Activated naive CD8-positive, alpha-beta T cell (primary cell): ENCODE data around the gene SPATA46.

ENCODE experiments used
- H3K27ac Mint-ChIP-seq: one replicate; pipeline ENCODE4 v1.8.0; 2021; ENCODE audit warnings: mixed read lengths
- H3K27me3 Mint-ChIP-seq: one replicate; pipeline ENCODE4 v1.8.0; 2021; ENCODE audit warnings: mixed read lengths
- H3K36me3 Mint-ChIP-seq: one replicate; pipeline ENCODE4 v1.8.0; 2021; ENCODE audit warnings: mixed read lengths
- H3K4me1 Mint-ChIP-seq: one replicate; pipeline ENCODE4 v1.8.0; 2021; ENCODE audit warnings: low read depth, mixed read lengths
- H3K4me3 Mint-ChIP-seq: one replicate; pipeline ENCODE4 v1.8.0; 2021; ENCODE audit warnings: mild to moderate bottlenecking, mixed read lengths
- H3K9me3 Mint-ChIP-seq: one replicate; pipeline ENCODE4 v1.8.0; 2021; ENCODE audit warnings: low read depth, mixed read lengths

Gene SPATA46

DNA sequence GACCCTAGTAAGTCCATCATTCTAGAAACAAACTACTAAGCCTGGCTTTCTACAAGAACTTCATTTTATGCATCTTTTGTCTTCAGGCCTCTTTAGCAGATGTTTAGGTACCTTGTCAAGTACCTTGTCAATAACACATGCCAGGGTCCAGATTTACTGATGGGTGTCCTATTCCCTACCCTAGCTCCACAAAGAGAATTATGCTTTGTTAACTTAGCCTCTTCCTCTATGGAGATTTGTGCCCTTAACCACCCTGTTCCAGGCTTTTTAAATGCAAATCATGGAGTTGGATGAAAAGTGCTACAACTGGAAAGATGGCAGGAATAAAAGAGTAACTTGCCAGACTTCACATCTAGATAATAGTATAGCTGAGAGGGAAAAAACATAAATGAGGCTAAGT is 42.7 kb downstream of the SPATA46 start:
- Mint-ChIP-seq H3K27me3 (peaks cover 6% of the 10 kb centered on the region), H3K27ac (no peak overlapping the region), H3K4me1 (no peaks in the 10 kb centered on the region), H3K4me3 (no peak overlapping the region), H3K36me3 (no peaks in the 10 kb centered on the region), H3K9me3 (no peaks in the 10 kb centered on the region)

DNA sequence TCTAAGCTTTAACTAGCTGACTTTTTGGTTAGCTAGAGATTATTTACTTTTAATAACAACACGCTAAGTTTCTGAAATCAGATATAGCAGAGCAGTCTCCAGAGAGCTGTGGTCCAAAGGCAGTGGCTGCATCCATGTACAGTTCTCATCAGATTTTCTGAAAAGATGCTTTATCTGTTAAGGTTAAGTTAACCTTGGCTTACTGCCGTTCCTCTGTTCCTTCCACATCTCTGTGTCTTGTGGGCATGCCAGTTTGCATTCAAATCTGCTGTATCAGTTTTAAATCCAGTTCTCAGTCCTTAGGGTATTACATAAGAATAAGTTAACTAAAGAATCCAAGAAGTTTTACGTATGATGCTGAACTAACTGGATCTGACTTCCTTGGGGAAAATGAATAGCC is 46.8 kb downstream of the SPATA46 start:
- H3K27ac Mint-ChIP-seq = no peak overlapping the region
- no peaks in the 10 kb centered on the region for H3K36me3 Mint-ChIP-seq
- H3K4me1 Mint-ChIP-seq = no peaks in the 10 kb centered on the region
- no peaks in the 10 kb centered on the region for H3K9me3 Mint-ChIP-seq
- no peaks in the 10 kb centered on the region for H3K27me3 Mint-ChIP-seq
- H3K4me3 Mint-ChIP-seq = no peak overlapping the region

GRCh38 chr1:162328512-162328911 is 48.1 kb downstream of the SPATA46 start:
- H3K36me3 Mint-ChIP-seq = no peaks in the 10 kb centered on the region
- H3K4me3 Mint-ChIP-seq = no peak overlapping the region
- no peak overlapping the region for H3K27ac Mint-ChIP-seq
- H3K9me3 Mint-ChIP-seq = no peaks in the 10 kb centered on the region
- H3K27me3 Mint-ChIP-seq = no peaks in the 10 kb centered on the region
- no peaks in the 10 kb centered on the region for H3K4me1 Mint-ChIP-seq

- Mint-ChIP-seq H3K36me3 (no peaks in the 10 kb centered on the region), H3K4me3 (no peak overlapping the region), H3K9me3 (no peaks in the 10 kb centered on the region), H3K27ac (no peak overlapping the region), H3K4me1 (no peaks in the 10 kb centered on the region), H3K27me3 (no peaks in the 10 kb centered on the region)
These were observed 48.9 kb downstream of the SPATA46 start for GRCh38 chr1:162327788-162328165.

DNA sequence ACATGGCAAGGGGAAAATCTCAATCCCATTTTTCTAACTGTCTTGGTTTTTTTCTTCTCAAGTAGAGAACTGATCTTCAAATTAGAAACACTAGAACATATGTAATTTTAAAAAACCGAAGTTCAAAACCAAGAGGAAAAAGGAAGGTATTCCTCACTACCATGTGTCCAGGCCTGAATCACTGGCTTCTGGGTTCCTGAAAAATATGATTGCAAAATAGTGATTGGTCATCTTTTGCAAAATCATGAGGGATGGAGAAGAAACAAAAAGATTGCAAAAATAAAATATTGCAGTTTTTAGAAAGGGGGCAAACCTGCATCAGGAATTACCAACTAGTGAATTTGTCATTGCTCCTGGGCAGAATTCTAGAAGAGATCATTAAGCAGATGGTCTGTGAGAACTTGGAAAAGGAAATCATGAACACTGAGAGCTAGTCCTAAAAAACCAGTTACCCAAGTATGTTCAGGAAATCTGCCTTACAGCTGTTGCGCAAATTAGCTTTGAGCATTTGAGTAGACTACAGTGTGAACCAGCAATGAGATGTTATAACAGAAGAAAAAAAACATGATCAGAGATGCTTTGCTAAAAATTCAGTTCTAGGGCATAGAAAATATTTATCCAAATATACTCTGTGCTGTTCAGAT is 49.4 kb downstream of the SPATA46 start:
- H3K9me3 Mint-ChIP-seq = no peaks in the 10 kb centered on the region
- no peak overlapping the region for H3K27ac Mint-ChIP-seq
- H3K4me3 Mint-ChIP-seq = no peak overlapping the region
- H3K27me3 Mint-ChIP-seq = no peaks in the 10 kb centered on the region
- no peaks in the 10 kb centered on the region for H3K4me1 Mint-ChIP-seq
- H3K36me3 Mint-ChIP-seq = no peaks in the 10 kb centered on the region

DNA sequence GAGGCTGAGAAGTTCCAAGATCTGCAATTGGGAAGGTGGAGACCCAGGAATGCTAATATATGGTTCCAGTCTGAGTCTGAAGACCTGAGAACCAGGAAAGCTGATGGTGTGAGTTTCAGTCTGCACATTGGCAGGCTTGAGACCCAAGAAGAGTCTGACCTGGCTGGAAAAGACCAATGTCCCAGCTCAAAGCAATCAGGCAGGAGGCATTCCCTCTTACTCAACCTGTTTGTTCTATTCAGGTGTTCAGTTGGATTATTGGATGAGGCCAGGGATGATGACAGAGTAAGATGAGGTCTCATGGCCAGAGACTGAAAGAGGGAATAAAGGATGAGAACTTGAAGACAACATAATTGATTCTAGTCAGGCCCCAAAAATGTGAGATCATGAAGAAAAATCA is 50.1 kb downstream of the SPATA46 start:
- H3K36me3 Mint-ChIP-seq = no peaks in the 10 kb centered on the region
- no peaks in the 10 kb centered on the region for H3K9me3 Mint-ChIP-seq
- H3K27me3 Mint-ChIP-seq = no peaks in the 10 kb centered on the region
- no peak overlapping the region for H3K27ac Mint-ChIP-seq
- H3K4me1 Mint-ChIP-seq = no peaks in the 10 kb centered on the region
- no peak overlapping the region for H3K4me3 Mint-ChIP-seq

GRCh38 chr1:162324396-162324795 is 52.3 kb downstream of the SPATA46 start:
- Mint-ChIP-seq H3K4me3 (no peak overlapping the region), H3K4me1 (no peaks in the 10 kb centered on the region), H3K27ac (no peak overlapping the region), H3K27me3 (peaks cover 1% of the 10 kb centered on the region), H3K36me3 (no peaks in the 10 kb centered on the region), H3K9me3 (no peaks in the 10 kb centered on the region)
